ENCODE data around the gene KIAA1217.
"Not testable (repeated sequence)": the region's sequence is repeated elsewhere in the genome, so short reads cannot be mapped to it uniquely, and the experiment has no call there.

KIAA1217 gene

DNA sequence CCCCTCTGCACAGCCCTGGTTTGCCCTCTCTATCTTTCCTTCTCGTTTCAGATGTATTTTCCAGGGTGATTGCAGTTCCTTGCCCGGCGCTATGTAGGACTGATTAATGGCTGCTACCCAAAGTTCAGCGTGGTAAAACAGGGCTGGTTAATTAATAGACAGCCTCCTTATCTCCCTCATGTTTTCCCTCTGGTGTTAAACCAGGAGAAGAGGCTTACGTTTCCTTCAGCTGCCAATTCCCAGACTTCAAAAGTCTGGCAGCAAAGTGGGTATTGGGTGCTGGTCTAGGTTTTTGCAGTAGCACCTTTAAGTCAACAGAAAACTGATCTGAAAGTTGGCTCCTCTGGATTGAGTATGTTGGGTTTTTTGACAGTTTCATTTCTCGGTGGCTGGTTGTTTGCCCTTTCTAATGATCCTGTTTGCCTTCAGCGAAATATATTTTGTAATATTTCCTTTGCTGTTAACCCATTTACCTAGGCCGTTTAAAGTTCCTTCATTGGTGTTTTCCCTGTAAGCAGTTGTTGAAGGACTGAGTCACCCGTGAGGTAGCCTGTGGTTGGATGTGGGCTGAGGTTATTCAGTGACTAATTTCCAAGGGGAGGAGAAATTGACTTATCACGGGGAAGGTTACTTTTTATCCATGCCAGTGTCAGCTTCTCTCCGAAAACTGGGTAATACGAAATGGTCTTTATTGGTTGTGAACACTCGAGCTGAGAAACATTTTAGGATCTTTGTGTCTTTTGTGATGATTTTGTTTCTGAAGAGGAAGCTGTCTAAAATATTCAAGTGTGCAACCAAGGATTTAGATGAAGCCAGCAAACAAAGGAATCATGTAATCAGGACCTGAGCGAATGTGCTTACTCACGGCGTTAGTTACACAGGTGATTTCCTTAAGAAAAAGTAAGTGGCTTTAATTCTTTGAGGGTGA lies 257.2 kb downstream of the KIAA1217 start:
- peak; percentile 73 for DNase-seq (ENCODE audit: low spot score)

DNA sequence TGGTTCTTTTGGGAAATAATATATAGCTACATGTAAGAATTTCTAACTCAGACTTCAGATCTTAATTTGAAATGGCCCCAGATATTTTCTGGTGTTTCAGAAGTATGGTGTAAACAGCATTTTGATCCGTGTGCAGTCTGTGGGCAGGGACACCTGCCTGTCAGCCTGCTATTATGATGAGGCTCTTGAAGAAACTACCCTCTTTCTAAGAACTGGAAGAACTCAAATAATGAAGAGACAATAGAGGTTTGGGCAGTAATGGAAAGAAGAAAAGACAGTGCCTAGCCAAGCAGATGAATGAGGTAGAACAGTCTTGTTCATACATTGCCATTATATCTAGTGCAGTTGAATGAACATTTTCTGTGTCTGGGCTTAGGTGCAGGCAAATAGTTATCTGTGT lies 258.2 kb downstream of the KIAA1217 start:
- no peak for DNase-seq (ENCODE audit: low spot score)

DNA sequence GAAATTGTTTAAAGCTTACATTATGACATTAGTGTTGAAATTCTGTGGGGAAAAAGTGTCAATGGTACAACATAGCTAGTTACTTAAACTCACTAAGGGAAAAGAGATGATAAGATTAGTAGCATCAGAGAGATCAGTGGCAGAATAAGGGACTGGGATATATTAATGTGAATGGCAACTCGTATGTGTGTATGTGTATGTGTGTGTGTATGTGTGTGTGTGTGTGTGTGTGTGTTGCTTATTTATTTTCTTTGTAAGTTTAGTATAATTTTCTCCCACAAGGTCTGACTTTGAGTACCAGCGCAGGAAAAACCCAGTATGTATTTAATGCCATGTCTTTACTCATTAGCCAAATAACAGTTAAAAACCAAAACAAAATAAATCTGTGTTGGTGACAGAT lies 258.7 kb downstream of the KIAA1217 start:
- no peak for DNase-seq (ENCODE audit: low spot score)

DNA sequence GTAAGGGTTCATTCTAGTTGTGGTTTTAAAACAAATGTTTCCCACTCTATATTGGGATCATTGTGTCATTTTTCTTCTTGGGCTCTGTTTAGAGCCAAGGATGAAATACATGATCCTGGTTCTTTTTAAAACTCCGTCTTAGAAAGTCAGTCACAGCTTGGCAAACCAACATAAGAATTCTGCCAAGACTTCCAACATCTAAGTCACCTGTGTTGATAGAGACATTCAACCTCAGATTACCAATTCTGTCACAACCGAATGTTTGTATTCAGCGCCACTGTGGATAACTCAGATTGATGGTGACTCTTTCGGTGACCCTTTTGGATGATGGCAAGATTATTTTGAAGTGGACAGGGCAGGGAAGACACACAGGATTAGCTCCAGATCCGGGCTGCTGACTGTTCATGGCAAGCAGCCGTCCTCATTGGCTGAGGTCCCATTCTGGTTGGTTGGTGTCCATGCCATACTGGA lies 259.4 kb downstream of the KIAA1217 start:
- DNase-seq (ENCODE audit: low spot score): no peak

DNA sequence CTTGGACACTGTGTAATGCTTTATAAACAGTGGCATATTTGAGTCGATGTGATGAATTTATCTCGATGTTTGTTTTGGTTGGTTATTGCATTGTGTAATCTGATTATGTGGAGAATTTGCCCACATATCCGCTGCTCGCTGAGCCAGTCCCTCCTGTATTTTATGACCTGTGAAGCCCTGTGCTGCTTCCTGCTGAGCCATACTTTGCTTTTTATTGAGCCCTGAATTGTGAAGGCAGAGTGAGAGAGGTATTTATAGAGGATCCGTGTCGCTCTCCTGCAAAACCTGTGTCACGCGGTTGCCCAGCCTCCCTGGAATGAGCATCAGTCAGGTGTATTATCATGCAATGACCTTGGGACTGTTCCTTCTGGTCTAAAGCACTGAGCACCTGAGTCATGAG lies 261.1 kb downstream of the KIAA1217 start:
- peak; percentile 58 for DNase-seq (ENCODE audit: low spot score)

DNA sequence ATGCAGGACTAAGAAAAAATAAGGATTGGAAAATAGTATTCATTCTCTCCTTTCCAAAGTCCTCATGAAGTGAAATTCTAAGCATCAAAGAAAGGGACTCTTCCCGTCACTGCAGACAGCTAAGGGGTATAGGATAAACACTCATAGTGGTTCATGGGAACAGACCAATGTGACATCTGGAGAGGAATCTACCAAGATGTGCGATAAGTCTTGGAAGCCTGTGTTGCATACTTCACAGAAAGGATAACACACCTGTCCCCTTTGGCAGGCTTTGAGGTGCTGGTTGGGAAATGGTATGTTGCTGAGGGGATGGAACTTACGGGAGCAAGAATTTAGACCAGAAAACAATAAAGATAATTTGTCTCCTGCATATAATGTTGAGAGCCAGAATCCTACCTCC lies 266.7 kb downstream of the KIAA1217 start:
- no peak for DNase-seq (ENCODE audit: low spot score)

DNA sequence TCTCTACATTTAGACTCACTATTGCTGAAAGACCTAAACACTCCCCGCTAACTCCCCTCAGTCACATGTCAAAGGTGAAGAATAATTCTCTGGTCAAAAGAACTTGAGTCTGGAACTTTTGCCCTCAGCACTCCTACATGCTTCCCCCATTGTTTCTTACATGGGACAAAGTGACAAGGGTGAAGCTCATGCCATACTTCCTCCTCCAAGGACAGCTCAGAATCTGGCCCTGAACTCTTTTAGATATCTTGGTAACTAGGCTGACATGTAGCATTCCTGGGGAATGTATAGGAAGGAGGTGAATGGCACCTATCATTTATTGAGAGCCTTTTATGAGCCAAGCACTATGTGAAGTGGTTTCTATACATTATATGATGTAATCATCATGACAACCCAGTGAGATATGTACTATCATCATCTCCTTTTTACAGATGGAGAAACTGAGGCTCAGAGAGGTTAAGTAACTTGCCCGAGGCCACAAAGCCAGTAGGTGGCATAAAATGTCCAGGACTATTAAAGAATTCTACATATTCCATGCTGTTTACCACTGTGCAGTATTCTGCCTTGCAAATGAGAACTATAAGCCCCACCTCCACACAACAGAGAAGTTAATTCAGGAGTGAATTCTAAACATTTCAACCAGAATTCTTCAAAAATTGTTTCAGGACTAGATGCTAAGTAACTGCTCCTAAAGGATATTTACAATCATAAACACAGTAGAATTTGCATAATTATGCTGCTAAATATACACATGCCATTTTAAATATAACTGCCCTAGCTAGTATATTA lies 268.2 kb downstream of the KIAA1217 start:
- DNase-seq (ENCODE audit: low spot score): no peak

DNA sequence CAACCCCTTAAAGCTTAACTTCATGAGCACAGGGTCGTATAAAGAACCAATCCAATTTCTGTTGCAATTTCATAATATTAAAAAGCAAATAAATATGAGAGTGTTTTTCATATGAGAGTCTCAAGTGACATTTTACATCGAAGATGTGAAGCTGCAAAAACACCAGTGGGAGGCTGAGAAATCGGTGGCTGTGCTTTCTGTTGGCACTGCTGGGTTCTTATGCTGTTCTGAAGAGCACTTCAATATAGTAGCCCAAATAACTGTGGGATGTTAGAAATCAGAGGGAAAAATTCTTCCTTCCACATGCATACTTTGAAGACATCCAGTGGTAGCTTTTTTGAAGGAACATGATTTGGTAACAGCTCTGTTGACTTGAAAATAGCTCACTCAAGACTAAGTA lies 269.0 kb downstream of the KIAA1217 start:
- DNase-seq (ENCODE audit: low spot score): no peak

DNA sequence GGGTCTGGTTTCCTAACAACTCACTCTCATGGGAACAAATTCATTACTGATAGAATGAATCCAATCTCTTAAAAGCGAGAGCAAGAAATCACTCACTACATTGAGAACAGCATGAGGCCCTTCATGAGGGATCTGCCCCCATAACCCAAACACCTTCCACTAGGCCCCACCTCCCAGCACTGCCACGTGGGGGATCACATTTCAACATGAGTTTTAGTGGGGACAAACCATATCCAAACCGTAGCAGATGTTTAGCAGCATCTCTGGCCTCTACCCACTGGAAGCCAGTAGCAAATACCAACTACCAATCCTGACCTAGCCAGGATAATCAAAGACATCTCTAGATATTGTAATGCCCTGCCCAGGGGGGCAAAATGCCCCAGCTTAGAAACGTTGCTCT lies 270.9 kb downstream of the KIAA1217 start:
- DNase-seq (ENCODE audit: low spot score): no peak

DNA sequence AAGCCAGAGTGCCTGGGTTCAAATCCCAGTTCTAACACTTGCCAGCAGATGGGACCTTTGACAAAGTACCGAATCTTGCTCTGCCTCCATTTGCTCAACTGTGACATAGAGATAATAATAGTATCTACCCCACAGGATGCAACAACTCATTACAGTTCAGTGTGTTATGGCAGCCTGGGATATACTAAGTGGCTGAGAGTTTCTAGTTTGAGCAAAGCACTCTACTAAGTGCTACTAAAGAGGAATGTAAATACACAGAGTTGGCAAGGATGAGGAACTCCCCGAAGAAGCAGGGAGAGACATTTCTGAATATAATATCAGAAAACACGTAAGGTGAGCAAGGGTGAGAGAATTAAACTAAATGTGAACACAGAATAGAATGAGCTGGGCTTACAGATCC lies 271.5 kb downstream of the KIAA1217 start:
- DNase-seq (ENCODE audit: low spot score): no peak

DNA sequence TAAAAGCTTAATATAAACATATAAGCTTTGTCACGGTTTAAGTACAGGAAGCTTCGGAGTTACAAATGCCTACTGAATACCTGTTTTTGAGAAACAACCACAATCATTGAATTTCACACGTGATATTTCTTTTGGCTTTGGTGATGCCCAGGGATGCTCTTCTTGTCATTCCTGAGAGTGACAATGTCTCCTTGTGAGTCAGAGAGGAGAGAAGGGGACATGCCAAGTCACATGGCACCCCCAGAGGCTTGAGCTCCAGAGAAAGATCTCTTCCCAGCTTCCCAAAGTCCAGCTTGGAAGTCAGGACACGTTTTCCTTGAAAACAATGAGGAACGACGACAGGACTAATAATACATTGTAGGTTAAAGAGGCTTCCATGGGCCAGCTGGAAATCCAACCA lies 272.3 kb downstream of the KIAA1217 start:
- no peak for DNase-seq (ENCODE audit: low spot score)

DNA sequence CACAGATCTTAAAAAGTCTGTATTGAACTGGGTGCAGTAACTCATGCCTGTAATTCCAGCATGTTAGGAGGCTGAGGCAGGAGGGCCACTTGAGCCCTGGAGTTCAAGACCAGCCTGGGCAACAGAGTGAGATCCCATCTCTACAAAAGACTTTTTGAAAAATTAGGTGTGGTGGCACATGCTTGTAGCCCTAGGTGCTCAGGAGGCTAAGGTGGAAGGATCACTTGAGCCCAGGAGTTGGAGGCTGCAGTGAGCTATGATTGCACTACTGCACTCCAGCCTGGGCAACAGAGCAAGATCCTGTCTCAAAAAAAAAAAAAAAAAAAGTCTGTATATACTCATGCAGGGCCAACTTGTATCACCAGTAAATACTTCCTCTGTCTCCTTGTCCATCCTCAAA lies 273.8 kb downstream of the KIAA1217 start:
- not testable (repeated sequence) for DNase-seq (ENCODE audit: low spot score)

DNA sequence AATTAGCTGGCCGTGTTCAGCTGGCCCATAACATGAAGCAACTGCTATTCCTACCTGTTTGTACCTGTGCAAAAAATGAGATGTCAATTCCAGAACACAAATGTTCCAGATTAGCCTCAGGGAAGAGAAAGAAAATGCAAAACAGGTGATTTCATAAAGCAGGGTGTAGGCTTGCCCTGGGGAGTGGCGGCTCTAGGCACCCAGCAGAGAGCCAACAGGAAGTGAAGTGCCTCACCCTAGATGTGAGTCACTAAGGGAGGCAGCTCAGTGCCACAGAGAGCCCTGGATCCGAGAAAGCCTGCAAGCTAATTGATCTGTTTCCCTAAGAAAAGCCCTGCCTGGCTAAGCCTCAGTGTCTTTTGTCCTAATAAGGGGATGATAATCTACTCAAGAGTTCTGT lies 274.8 kb downstream of the KIAA1217 start:
- peak; percentile 32 for DNase-seq (ENCODE audit: low spot score)

DNA sequence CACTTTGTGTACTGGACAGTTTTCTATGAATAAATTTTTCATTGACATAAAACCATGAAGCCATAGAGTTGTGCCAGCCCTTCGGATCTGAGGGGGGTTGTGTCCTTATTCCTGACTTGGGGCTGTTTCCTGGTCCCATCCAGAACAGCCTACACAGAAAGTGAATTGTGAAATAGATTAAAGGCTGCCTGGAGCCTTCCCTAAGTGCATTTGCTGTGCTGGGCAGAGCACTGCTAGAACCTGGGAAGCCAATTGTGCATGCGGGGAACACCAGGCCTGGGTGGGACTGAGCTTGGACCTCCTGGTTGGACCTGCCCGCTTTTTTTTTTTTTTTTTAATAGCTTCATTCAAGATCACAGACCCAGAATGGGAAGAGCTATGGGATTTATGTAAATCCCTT lies 275.8 kb downstream of the KIAA1217 start:
- no peak for DNase-seq (ENCODE audit: low spot score)

DNA sequence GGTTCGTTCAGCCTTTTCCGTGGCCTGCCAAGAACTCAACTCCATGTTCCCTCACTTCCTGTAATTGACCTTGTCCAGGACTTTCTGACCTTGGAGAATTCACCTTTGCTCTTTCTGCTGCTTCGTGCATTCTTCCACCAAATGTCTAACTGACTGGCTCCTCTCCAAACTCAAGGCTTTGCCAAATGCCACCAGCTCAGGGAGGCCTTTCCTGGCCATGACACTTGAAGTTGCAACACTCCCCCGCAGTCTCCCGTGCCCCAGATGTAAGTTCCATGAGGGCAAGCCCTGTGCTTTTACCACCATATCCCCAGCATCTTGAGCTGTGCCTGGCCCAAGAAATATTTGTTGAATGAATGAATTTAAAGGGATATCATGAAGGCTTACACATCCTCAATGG lies 276.4 kb downstream of the KIAA1217 start:
- no peak for DNase-seq (ENCODE audit: low spot score)

DNA sequence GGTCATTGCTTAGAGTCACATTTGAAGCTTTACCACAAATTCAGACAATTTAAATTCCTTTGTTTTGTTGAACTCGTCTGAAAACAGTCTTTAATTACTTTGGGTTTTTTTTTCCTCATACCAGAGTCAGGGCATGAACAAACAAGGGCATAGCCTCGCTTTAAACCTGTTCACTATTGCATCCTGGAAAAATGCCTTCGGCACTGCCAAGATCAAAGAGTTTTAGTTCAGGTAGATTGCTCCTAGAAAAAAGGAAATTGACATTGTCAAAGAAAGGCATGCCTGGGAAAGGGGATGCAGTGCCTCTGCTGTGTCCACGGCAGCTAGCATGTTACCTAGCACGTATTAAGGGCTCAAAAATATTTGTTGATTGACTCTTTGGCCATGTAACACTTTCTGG lies 279.7 kb downstream of the KIAA1217 start:
- DNase-seq (ENCODE audit: low spot score): no peak

DNA sequence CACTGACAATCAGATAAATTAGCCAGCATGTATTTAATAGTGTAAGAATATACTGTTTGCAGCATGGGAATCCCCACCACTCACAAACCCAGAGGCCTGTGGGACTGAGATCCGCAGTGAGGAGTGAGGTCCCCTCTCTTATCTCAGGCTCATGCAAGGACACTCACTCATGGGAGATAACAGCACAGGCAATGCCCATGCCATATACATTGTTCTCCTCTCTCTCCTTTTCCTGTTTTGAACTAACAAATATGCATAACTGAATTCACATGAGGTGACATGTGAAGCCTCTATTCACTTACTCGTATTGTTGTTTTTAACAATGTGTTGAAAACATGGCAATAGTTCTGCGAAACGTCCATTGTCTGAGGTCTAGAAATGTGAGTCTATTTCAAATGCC lies 284.2 kb downstream of the KIAA1217 start:
- DNase-seq (ENCODE audit: low spot score): no peak

DNA sequence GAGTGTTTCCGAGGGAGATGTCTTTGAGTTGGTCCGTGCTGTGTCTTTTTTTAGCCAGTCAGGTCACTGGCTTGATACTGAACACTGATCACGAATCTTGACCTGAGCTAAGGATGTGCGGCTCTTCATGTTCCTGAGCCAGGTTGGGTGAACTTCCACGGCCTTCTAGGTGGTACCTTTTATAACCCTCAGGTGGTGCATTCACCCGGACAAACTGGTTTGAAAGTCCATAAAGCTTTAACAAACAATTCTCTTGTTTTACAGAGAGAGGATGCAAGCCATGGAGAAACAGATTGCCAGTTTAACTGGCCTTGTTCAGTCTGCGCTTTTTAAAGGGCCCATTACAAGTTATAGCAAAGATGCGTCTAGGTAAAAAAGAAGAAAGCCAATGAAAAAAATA lies 285.3 kb downstream of the KIAA1217 start:
- no peak for DNase-seq (ENCODE audit: low spot score)

DNA sequence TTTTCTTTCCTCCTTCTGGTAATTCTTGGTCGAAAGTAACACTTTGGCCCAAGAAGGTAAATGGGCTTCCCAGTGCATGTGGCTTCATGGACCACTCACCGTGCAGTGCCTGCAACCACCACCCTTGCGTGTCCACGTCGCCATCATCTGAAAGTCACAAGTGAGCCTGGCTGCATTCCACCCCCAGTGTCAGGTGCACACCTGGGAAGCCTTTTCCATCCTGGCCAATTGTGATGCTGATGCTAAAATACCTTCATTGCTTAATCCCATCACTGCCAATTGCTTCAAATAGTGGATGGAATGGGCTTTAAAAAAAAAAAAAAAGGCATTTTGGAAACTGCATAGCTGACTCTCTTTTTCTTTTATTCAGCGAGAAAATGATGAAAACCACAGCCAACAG lies 285.8 kb downstream of the KIAA1217 start:
- no peak for DNase-seq (ENCODE audit: low spot score)

DNA sequence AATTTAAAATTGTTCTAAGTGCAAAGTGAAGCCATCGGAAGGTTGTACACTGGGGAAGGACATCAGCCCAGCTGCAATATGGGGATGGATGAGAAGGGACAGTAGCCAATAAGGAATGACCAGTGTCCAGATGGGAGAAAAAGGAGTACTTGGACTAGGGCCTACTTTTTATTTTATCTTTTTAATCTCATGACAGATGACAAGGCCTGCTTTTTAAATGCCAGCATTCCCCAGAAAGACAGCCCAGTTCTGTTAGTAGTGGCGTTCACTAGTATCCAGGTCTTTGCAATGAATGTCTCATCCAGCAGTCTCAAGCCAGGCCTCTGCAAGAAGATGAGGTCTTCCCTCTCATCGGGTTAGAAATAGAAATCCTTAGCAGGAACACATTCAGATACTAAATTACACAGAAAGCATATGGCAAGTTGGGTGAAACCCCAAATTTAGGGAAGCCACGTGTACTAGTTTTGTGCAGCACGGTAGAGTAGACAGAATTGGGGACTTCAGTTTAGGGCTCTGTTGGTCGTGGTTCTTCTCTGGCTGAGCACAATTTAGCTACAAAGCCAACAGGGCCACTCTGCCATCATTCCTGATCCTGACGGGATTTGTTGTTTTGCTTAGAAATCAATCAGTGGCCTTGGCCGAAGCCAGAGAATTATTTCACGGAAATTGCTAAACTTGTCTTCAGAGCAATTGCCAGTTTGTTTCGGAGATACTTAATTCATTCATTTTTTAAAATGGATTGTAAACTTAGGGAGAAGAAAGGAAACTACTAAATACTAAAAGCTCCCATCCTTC lies 286.9 kb downstream of the KIAA1217 start:
- DNase-seq (ENCODE audit: low spot score): no peak

DNA sequence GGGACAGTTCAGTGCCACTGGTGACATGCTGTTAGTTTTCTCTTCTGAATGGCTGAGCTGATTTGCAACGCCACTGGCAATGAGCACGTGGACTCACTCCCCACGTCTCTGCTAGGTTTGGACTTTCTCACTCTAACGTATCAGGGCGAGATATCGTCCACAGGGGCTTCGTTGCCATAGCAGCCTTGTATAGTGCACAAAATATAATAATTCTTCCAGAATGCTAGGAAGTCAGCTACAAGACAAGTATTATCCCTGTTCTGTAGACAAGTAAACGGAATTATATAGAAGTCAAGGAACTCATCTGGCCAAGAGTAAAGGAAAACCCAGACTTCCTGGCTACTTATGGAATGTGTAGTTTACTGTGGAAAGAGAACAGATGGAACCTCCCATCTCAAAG lies 288.0 kb downstream of the KIAA1217 start:
- DNase-seq (ENCODE audit: low spot score): no peak

DNA sequence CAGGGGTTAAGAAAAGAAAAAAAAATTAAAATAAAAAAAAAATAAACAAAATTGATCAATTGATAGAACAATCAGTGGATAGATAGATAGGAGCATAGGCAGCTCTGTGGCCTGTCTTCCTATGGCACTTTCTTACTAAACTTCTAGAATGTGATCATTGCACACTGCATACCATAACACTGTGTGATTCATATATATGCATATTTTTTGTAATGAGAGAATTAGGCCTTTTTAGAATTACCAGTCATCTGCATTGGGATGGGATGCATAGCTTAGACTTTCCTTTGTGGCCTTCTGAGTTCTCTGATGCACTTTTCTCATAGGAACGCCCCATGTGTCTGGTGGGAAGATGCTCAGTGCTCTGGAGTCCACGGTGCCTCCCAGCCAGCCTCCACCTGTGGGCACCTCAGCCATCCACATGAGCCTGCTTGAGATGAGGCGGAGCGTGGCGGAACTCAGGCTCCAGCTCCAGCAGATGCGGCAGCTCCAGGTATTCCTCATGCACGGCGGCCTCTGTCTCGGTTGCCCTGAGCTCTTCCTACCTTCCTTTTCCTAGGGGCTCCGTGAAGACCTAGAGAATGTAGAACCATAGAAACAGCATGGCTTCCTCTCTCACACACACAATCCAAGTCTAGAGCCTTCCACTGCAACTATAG lies 292.2 kb downstream of the KIAA1217 start:
- DNase-seq (ENCODE audit: low spot score): no peak

Measured in HuH-7 (cell line).